HG03354 (cell line): ENCODE measurements around the gene OR5H2.
"Not testable (repeated sequence)": the region's sequence is repeated elsewhere in the genome, so short reads cannot be mapped to it uniquely, and the experiment has no call there.

Source experiments
- ATAC-seq: cut with Tn5 transposase; IDR thresholded peaks from one replicate; pipeline ENCODE4 v1.9.1; 2021; ENCODE audit warnings: mild to moderate bottlenecking; ENCODE audit not compliant: unreplicated experiment, poor library complexity, severe bottlenecking

The OR5H2 gene

GRCh38 chr3:98282205-98282604, at the start of gene OR5H2:
OR5H2 (plus strand) TSS chr3:98282505; CDS start chr3:98282903, 398 bp downstream.
- ATAC-seq = no peak

GRCh38 chr3:98233468-98233867, 48.8 kb upstream of the OR5H2 start:
- no peak for ATAC-seq

GRCh38 chr3:98240131-98240530, 42.2 kb upstream of the OR5H2 start:
- no peak for ATAC-seq

GRCh38 chr3:98242155-98242554, 40.1 kb upstream of the OR5H2 start:
- ATAC-seq = no peak

- no peak for ATAC-seq
These were observed 38.5 kb upstream of the OR5H2 start for GRCh38 chr3:98243843-98244242.

GRCh38 chr3:98246142-98246541, 36.2 kb upstream of the OR5H2 start:
- no peak for ATAC-seq

- ATAC-seq = not testable (repeated sequence)
These were observed 26.3 kb upstream of the OR5H2 start for GRCh38 chr3:98256026-98256425.

GRCh38 chr3:98259707-98260106, 22.6 kb upstream of the OR5H2 start:
- peak; percentile 79 for ATAC-seq

- no peak for ATAC-seq
These were observed 20.3 kb upstream of the OR5H2 start for GRCh38 chr3:98262046-98262445.

- no peak for ATAC-seq
These were observed 18.4 kb upstream of the OR5H2 start, which contains the start of gene OR5H6 for GRCh38 chr3:98263944-98264343. OR5H6 (plus strand) TSS chr3:98264244; CDS start chr3:98264333, 89 bp downstream.

GRCh38 chr3:98269846-98270245, 12.5 kb upstream of the OR5H2 start:
- ATAC-seq = no peak

GRCh38 chr3:98272126-98272525, 10.2 kb upstream of the OR5H2 start:
- ATAC-seq = no peak

- ATAC-seq = no peak
These were observed 7.4 kb upstream of the OR5H2 start for GRCh38 chr3:98274914-98275313.

GRCh38 chr3:98290916-98291315, 8.6 kb downstream of the OR5H2 start:
- ATAC-seq = no peak

GRCh38 chr3:98291332-98291957, 9.1 kb downstream of the OR5H2 start:
- no peak for ATAC-seq

GRCh38 chr3:98322101-98322500, 39.8 kb downstream of the OR5H2 start:
- ATAC-seq = peak; percentile 73

- no peak for ATAC-seq
These were observed 40.4 kb downstream of the OR5H2 start for GRCh38 chr3:98322686-98323085.

GRCh38 chr3:98323425-98323824, 41.1 kb downstream of the OR5H2 start:
- ATAC-seq = no peak

- no peak for ATAC-seq
These were observed 42.8 kb downstream of the OR5H2 start for GRCh38 chr3:98325055-98325454.

GRCh38 chr3:98326105-98326893, 44.0 kb downstream of the OR5H2 start:
- ATAC-seq = no peak

- peak; percentile 45 for ATAC-seq
These were observed 44.6 kb downstream of the OR5H2 start for GRCh38 chr3:98326945-98327344.
